HepG2 (cell line): ENCODE measurements around the gene ETF1. TPM values are rescaled to one million over a fixed set of nuclear protein-coding genes. Genes with fewer than 3 reads are reported as not detected.
A peak's percentile ranks its signal among the peaks of the same experiment; 100 is the strongest.

Experiments
- ARID4A ChIP-seq: sonication (generic); formaldehyde crosslinking; IDR thresholded peaks from 2 replicates; pipeline ENCODE4 v1.5.0; 2020; ENCODE audit warnings: mild to moderate bottlenecking, missing genetic modification reagents, borderline replicate concordance
- ATF7 ChIP-seq, 2 experiments: fragments of 450-650 bp in 1 of 2; sonication (generic) in 1 of 2; formaldehyde crosslinking in 1 of 2; IDR thresholded peaks; 2 replicates each; pipeline versions ENCODE4 v1.4.0 to v1.6.1; 2016 to 2020; ENCODE audit warnings: antibody characterized with exemption in 1 of 2, mild to moderate bottlenecking in 1 of 2, missing genetic modification reagents in 1 of 2
- CAMTA2 ChIP-seq: sonication (generic); formaldehyde crosslinking; IDR thresholded peaks from 2 replicates; pipeline ENCODE4 v1.4.0; 2020; ENCODE audit warnings: mild to moderate bottlenecking, missing genetic modification reagents, borderline replicate concordance
- HOXA9 ChIP-seq: sonication (generic); formaldehyde crosslinking; IDR thresholded peaks from 2 replicates; pipeline ENCODE4 v1.8.1; 2022; ENCODE audit warnings: missing genetic modification reagents, mild to moderate bottlenecking, moderate library complexity, borderline replicate concordance
- SETDB1 ChIP-seq: sonication (generic); formaldehyde crosslinking; IDR thresholded peaks from 2 replicates; pipeline ENCODE4 v1.5.1; 2020; ENCODE audit warnings: missing genetic modification reagents, mild to moderate bottlenecking, borderline replicate concordance
- SIX4 ChIP-seq: sonication (generic); formaldehyde crosslinking; IDR thresholded peaks from 2 replicates; pipeline ENCODE4 v1.4.0; 2020; ENCODE audit warnings: missing genetic modification reagents
- SKI ChIP-seq: fragments of 450-650 bp; IDR thresholded peaks from one replicate; pipeline ENCODE4 v1.6.1; 2018; ENCODE audit warnings: mild to moderate bottlenecking; ENCODE audit not compliant: partially characterized antibody
- USF2 ChIP-seq, 2 experiments: sonication (generic) in 1 of 2; formaldehyde crosslinking in 1 of 2; IDR thresholded peaks; 2 replicates each; pipeline versions ENCODE4 v1.5.1 to v1.6.1; 2011 to 2020; ENCODE audit warnings: borderline replicate concordance in 1 of 2, low read depth in 1 of 2, low read length in 1 of 2, mild to moderate bottlenecking in 1 of 2, missing genetic modification reagents in 1 of 2, moderate library complexity in 1 of 2
- ZBTB20 ChIP-seq: sonication (generic); formaldehyde crosslinking; IDR thresholded peaks from 2 replicates; pipeline ENCODE4 v1.8.1; 2023; ENCODE audit warnings: missing genetic modification reagents, low read depth, mild to moderate bottlenecking, borderline replicate concordance
- ZNF446 ChIP-seq: sonication (generic); formaldehyde crosslinking; IDR thresholded peaks from 2 replicates; pipeline ENCODE4 v1.5.0; 2020; ENCODE audit warnings: mild to moderate bottlenecking, missing genetic modification reagents
- polyA plus RNA-seq, 8 experiments: library from polyadenylated mRNA; depleted of rRNA in 3 of 8; stranded (reverse) in 7 of 8; unstranded in 1 of 8; fragments of >200 nt; fragmentation: Illumina TruSeq in 4 of 8; extraction: Trizol in 4 of 8; gene quantifications; 2 replicates each; pipeline versions ENCODE4 v1.2.1 to v1.2.3, GENCODE V29; 2011 to 2016; ENCODE audit warnings: low read depth in 4 of 8, missing spikeins in 1 of 8, mixed read lengths in 1 of 8; ENCODE audit not compliant: insufficient read depth in 1 of 8
- total RNA-seq, 5 experiments: library from RNA; depleted of rRNA; stranded (reverse); fragments of >200 nt; fragmentation: Illumina TruSeq; extraction: Trizol; gene quantifications; 2 replicates each; pipeline ENCODE4 v1.2.3, GENCODE V29; 2016; ENCODE audit warnings: low read depth in 1 of 5
- TF ChIP-seq, protein P1 (sequence below): sonication (generic); formaldehyde crosslinking; IDR thresholded peaks from 2 replicates; pipeline ENCODE4 v1.5.1; 2020; ENCODE audit warnings: mild to moderate bottlenecking, missing genetic modification reagents, moderate library complexity
- TF ChIP-seq, protein P2 (sequence below): IDR thresholded peaks from 2 replicates; pipeline ENCODE4 v1.6.1; 2012; ENCODE audit warnings: inconsistent platforms

ETF1 gene
- total and polyA plus RNA-seq, 2 of the 13 experiments (the other 11 are each of a cell fraction or from before 2014, with no cell fraction given): 52.1 to 184 TPM

DNA sequence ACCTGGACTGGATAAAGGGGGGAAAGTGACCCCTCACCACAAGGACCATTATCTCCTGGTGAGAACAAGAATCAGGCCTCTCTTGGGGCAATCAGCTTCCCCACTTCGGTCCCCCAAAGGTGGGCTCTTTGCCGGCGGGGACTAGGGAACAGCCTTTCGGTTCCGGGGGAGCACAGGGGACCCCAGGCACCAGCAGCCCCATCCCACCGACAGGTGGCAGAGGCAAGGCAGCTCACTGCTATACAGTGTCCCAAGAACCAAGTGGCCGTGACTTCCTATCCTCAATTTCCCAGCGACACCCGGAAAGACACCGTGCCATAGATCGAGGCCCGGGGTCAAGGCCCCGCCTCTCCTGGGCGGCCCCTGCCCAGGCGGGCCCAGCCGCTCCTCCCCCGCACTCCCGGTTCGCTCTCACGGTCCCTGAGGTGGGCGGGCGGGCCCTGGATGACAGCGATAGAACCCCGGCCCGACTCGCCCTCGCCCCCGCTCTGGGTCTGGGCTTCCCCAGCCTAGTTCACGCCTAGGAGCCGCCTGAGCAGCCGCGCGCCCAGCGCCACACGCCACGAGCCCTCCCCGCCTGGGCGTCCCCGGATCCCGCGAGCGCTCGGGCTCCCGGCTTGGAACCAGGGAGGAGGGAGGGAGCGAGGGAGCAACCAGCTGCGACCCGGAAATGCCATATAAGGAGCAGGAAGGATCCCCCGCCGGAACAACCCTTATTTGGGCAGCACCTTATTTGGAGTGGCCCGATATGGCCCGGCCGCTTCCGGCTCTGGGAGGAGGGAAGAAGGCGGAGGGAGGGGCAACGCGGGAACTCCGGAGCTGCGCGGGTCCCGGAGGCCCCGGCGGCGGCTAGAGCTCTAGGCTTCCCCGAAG, 78.4 kb downstream of the ETF1 start (continued):
- peak; percentile 61 for TF ChIP-seq ARID4A (CRISPR knock-in tag)
- no peak for TF ChIP-seq SIX4
- TF ChIP-seq ATF7 (IDR thresholded peaks at IDR 0.05): no peak
- no peak for TF ChIP-seq ATF7 (CRISPR knock-in tag; IDR thresholded peaks at IDR 0.05)
- 0 out of 2 replicates have a peak, but pooled peaks have one; percentile 28 for TF ChIP-seq ZNF446 (CRISPR knock-in tag)
- TF ChIP-seq SKI: no peak
- no peak; the same call in 1 of the 2 replicates for TF ChIP-seq CAMTA2 (CRISPR knock-in tag)
- TF ChIP-seq, protein P1, sequence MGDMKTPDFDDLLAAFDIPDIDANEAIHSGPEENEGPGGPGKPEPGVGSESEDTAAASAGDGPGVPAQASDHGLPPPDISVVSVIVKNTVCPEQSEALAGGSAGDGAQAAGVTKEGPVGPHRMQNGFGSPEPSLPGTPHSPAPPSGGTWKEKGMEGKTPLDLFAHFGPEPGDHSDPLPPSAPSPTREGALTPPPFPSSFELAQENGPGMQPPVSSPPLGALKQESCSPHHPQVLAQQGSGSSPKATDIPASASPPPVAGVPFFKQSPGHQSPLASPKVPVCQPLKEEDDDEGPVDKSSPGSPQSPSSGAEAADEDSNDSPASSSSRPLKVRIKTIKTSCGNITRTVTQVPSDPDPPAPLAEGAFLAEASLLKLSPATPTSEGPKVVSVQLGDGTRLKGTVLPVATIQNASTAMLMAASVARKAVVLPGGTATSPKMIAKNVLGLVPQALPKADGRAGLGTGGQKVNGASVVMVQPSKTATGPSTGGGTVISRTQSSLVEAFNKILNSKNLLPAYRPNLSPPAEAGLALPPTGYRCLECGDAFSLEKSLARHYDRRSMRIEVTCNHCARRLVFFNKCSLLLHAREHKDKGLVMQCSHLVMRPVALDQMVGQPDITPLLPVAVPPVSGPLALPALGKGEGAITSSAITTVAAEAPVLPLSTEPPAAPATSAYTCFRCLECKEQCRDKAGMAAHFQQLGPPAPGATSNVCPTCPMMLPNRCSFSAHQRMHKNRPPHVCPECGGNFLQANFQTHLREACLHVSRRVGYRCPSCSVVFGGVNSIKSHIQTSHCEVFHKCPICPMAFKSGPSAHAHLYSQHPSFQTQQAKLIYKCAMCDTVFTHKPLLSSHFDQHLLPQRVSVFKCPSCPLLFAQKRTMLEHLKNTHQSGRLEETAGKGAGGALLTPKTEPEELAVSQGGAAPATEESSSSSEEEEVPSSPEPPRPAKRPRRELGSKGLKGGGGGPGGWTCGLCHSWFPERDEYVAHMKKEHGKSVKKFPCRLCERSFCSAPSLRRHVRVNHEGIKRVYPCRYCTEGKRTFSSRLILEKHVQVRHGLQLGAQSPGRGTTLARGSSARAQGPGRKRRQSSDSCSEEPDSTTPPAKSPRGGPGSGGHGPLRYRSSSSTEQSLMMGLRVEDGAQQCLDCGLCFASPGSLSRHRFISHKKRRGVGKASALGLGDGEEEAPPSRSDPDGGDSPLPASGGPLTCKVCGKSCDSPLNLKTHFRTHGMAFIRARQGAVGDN (CRISPR knock-in tag): peak; percentile 81
- TF ChIP-seq ZBTB20 (CRISPR knock-in tag): no peak
- TF ChIP-seq, protein P2, sequence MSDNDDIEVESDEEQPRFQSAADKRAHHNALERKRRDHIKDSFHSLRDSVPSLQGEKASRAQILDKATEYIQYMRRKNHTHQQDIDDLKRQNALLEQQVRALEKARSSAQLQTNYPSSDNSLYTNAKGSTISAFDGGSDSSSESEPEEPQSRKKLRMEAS: peak; percentile 60; the same call in 1 of the 2 replicates
- TF ChIP-seq SETDB1 (CRISPR knock-in tag): no peak
- TF ChIP-seq HOXA9 (CRISPR knock-in tag): no peak; the same call in 1 of the 2 replicates
- no peak for TF ChIP-seq USF2 (IDR thresholded peaks at IDR 0.05; ENCODE audit: low read depth, low read length)
- TF ChIP-seq USF2 (CRISPR knock-in tag; IDR thresholded peaks at IDR 0.05; ENCODE audit: borderline replicate concordance): peak; percentile 98; the same call in 1 of the 2 replicates
